Loucy (cell line): ENCODE measurements around the gene GTF2IRD1.
A peak's percentile ranks its signal among the peaks of the same experiment; 100 is the strongest.
"Not testable (repeated sequence)": the region's sequence is repeated elsewhere in the genome, so short reads cannot be mapped to it uniquely, and the experiment has no call there.

Experiments
- H2AFZ ChIP-seq: fragments of 200-600 bp; sonication (generic); 2 replicates; pipeline ENCODE4 v1.6.0; 2016; ENCODE audit warnings: antibody characterized with exemption, mild to moderate bottlenecking, low read length, moderate library complexity
- H3F3A ChIP-seq: fragments of 200-600 bp; 2 replicates; pipeline ENCODE4 v1.6.0; 2016; ENCODE audit warnings: antibody characterized with exemption, low read depth, mild to moderate bottlenecking
- H3K27me3 ChIP-seq: fragments of 200-600 bp; sonication (generic); 2 replicates; pipeline ENCODE4 v1.6.1; 2014; ENCODE audit warnings: low read length, mild to moderate bottlenecking; ENCODE audit not compliant: insufficient read depth, poor library complexity, severe bottlenecking
- H3K36me3 ChIP-seq: fragments of 200-600 bp; sonication (generic); 2 replicates; pipeline ENCODE4 v1.6.1; 2016; ENCODE audit warnings: low read length; ENCODE audit not compliant: insufficient read depth
- H3K4me1 ChIP-seq: fragments of 200-600 bp; sonication (generic); 2 replicates; pipeline ENCODE4 v1.5.1; 2014; ENCODE audit warnings: low read length, mild to moderate bottlenecking; ENCODE audit not compliant: insufficient read depth, poor library complexity, severe bottlenecking
- H3K4me2 ChIP-seq: fragments of 200-600 bp; sonication (generic); 2 replicates; pipeline ENCODE4 v1.6.0; 2014; ENCODE audit warnings: antibody characterized with exemption, low read length, low read depth, mild to moderate bottlenecking; ENCODE audit not compliant: poor library complexity, severe bottlenecking
- H3K4me3 ChIP-seq: fragments of 200-600 bp; sonication (generic); 2 replicates; pipeline ENCODE4 v1.5.1; 2014; ENCODE audit warnings: low read length, mild to moderate bottlenecking, mixed read lengths; ENCODE audit not compliant: poor library complexity, severe bottlenecking
- H3K79me2 ChIP-seq: fragments of 200-600 bp; sonication (generic); 2 replicates; pipeline ENCODE4 v1.6.1; 2014; ENCODE audit warnings: low read length; ENCODE audit not compliant: insufficient read depth
- H3K9ac ChIP-seq: fragments of 200-600 bp; sonication (generic); 2 replicates; pipeline ENCODE4 v1.6.0; 2014; ENCODE audit warnings: mild to moderate bottlenecking, low read depth, low read length, moderate library complexity; ENCODE audit not compliant: poor library complexity, severe bottlenecking
- H3K9me2 ChIP-seq: fragments of 200-600 bp; sonication (generic); replicated peaks from 2 replicates; pipeline ENCODE4 v1.6.1; 2016; ENCODE audit warnings: low read depth, low read length, mixed read lengths
- H3K9me3 ChIP-seq: fragments of 200-600 bp; sonication (generic); 2 replicates; pipeline ENCODE4 v1.6.1; 2014; ENCODE audit warnings: mild to moderate bottlenecking, antibody characterized with exemption, low read length, low read depth; ENCODE audit not compliant: insufficient read depth
- H4K20me1 ChIP-seq: fragments of 200-600 bp; sonication (generic); 2 replicates; pipeline ENCODE4 v1.6.0; 2014; ENCODE audit warnings: antibody characterized with exemption, low read length, mild to moderate bottlenecking; ENCODE audit not compliant: insufficient read depth, poor library complexity, severe bottlenecking
- CTCF ChIP-seq: fragments of 200-600 bp; sonication (generic); conservative IDR thresholded peaks from 2 replicates; pipeline ENCODE4 v1.5.1; 2014; ENCODE audit warnings: mild to moderate bottlenecking, antibody characterized with exemption, low read length
- EZH2phosphoT487 ChIP-seq: fragments of 200-600 bp; IDR thresholded peaks from 2 replicates; pipeline ENCODE4 v1.6.1; 2018; ENCODE audit warnings: antibody characterized with exemption, mild to moderate bottlenecking, moderate library complexity, borderline replicate concordance

GTF2IRD1 gene

GRCh38 chr7:74542558-74543117, 88.9 kb downstream of the GTF2IRD1 start:
- no peaks in the 10 kb centered on the region for H3K79me2 ChIP-seq
- no peak overlapping the region for H3K4me2 ChIP-seq
- no peak overlapping the region for H3K9ac ChIP-seq
- no peaks in the 10 kb centered on the region for H3K9me2 ChIP-seq
- H3K4me1 ChIP-seq: no peaks in the 10 kb centered on the region
- no peaks in the 10 kb centered on the region for H3F3A ChIP-seq
- H3K4me3 ChIP-seq: no peak overlapping the region
- no peaks in the 10 kb centered on the region for H3K27me3 ChIP-seq
- TF ChIP-seq CTCF: no peak
- TF ChIP-seq EZH2phosphoT487: no peak
- H3K9me3 ChIP-seq: no peaks in the 10 kb centered on the region
- no peaks in the 10 kb centered on the region for H4K20me1 ChIP-seq
- H2AFZ ChIP-seq: no peak overlapping the region
- H3K36me3 ChIP-seq: no peaks in the 10 kb centered on the region

- Histone ChIP-seq H3K79me2 (no peaks in the 10 kb centered on the region), H3K4me2 (no peak overlapping the region), H3K9me2 (no peaks in the 10 kb centered on the region), H2AFZ (no peak overlapping the region), H3K4me1 (no peaks in the 10 kb centered on the region), H4K20me1 (no peaks in the 10 kb centered on the region), H3F3A (no peaks in the 10 kb centered on the region), H3K9ac (no peak overlapping the region), H3K36me3 (no peaks in the 10 kb centered on the region), H3K27me3 (no peaks in the 10 kb centered on the region), H3K9me3 (no peaks in the 10 kb centered on the region), H3K4me3 (no peak overlapping the region)
- no peak for TF ChIP-seq EZH2phosphoT487
- peak; percentile 56 for TF ChIP-seq CTCF
Observed at GRCh38 chr7:74544706-74545469, 91.2 kb downstream of the GTF2IRD1 start.

- Histone ChIP-seq H3K36me3 (no peaks in the 10 kb centered on the region), H3F3A (no peaks in the 10 kb centered on the region), H3K4me2 (no peak overlapping the region), H3K9me3 (no peaks in the 10 kb centered on the region), H3K4me3 (no peak overlapping the region), H3K9me2 (no peaks in the 10 kb centered on the region), H4K20me1 (no peaks in the 10 kb centered on the region), H3K4me1 (no peaks in the 10 kb centered on the region), H3K27me3 (no peaks in the 10 kb centered on the region), H3K9ac (no peak overlapping the region), H3K79me2 (no peaks in the 10 kb centered on the region), H2AFZ (no peak overlapping the region)
- TF ChIP-seq CTCF (no peak), EZH2phosphoT487 (no peak)
Observed at GRCh38 chr7:74545921-74546320, 92.2 kb downstream of the GTF2IRD1 start.

- H3K4me1 ChIP-seq, H2AFZ ChIP-seq, H3K4me2 ChIP-seq, H3K79me2 ChIP-seq, H3F3A ChIP-seq, H3K27me3 ChIP-seq, H3K36me3 ChIP-seq, H3K4me3 ChIP-seq, H4K20me1 ChIP-seq, H3K9me3 ChIP-seq, H3K9me2 ChIP-seq, H3K9ac ChIP-seq: not testable (repeated sequence)
Observed at GRCh38 chr7:74553596-74554012, 99.9 kb downstream of the GTF2IRD1 start.
